Measurements from ENCODE around the gene TRABD2A.

DNA sequence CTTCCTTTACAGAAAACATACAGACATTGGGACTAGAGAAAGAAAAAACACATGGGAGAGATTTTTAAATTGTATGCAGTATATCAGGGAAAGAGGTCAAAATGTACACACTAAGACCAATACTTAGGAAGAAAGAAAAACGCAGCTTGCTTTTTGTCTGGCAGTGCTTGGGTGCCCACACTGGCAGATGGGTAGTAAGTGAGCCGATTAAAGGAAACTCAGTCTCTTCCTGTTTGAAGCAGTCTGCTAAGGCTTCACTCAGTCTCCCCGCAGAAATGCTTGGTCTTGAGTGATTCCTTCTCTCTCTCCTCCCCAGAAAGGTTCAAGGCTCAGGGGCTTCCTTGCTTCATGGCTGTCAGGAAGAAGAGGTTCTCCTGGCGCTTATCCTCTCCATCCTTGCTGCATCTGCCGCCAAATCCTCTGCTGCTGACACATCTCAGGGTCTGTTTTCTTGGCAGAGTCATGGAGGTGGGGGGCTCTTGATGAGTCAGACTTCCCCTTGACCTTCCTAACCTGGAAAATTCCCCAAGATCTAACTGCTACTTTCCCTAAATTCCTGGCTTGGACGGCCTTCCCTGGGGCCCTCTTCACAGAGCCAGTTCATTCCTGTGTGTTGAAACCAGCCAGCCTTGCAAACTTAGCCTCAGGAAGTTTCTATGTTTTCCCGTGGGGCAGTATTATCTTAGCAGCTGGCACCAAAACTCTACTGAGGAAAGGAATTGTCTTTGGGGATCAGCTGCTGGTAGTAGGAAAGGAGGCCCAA is 14.1 kb upstream of the TRABD2A start:
- no peak for TF ChIP-seq POLR2A (IDR thresholded peaks at IDR 0.05)
- TF ChIP-seq, protein P1, sequence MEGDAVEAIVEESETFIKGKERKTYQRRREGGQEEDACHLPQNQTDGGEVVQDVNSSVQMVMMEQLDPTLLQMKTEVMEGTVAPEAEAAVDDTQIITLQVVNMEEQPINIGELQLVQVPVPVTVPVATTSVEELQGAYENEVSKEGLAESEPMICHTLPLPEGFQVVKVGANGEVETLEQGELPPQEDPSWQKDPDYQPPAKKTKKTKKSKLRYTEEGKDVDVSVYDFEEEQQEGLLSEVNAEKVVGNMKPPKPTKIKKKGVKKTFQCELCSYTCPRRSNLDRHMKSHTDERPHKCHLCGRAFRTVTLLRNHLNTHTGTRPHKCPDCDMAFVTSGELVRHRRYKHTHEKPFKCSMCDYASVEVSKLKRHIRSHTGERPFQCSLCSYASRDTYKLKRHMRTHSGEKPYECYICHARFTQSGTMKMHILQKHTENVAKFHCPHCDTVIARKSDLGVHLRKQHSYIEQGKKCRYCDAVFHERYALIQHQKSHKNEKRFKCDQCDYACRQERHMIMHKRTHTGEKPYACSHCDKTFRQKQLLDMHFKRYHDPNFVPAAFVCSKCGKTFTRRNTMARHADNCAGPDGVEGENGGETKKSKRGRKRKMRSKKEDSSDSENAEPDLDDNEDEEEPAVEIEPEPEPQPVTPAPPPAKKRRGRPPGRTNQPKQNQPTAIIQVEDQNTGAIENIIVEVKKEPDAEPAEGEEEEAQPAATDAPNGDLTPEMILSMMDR (IDR thresholded peaks at IDR 0.05), result no peak

Data from stomach (tissue), 4 donors.